RWPE1 (cell line): ENCODE results near the gene SYNDIG1.

Experiments used
- CTCF ChIA-PET: fragments of 350-600 bp; sonication (Branson Sonifier 250); formaldehyde crosslinking; extraction: SDS; loops from one replicate; lab custom pipeline; 2021; lab: Yijun Ruan, JAX
- POLR2A ChIA-PET: fragments of 400-600 bp; formaldehyde crosslinking; extraction: SDS; loops from one replicate; lab custom pipeline; 2020; ENCODE audit warnings: antibody characterized with exemption; ENCODE audit not compliant: low non-redundant PET; lab: Yijun Ruan, JAX
- DNase-seq: peaks from one replicate; pipeline ENCODE4 v3.0.0; 2012; ENCODE audit warnings: low spot score
- H3K27ac ChIP-seq: fragments of 450-650 bp; 2 replicates; pipeline ENCODE4 v1.5.1; 2017
- CTCF ChIP-seq: fragments of 450-650 bp; conservative IDR thresholded peaks from 2 replicates; pipeline ENCODE4 v1.5.1; 2017; ENCODE audit warnings: low read depth, mild to moderate bottlenecking

Gene SYNDIG1

DNA sequence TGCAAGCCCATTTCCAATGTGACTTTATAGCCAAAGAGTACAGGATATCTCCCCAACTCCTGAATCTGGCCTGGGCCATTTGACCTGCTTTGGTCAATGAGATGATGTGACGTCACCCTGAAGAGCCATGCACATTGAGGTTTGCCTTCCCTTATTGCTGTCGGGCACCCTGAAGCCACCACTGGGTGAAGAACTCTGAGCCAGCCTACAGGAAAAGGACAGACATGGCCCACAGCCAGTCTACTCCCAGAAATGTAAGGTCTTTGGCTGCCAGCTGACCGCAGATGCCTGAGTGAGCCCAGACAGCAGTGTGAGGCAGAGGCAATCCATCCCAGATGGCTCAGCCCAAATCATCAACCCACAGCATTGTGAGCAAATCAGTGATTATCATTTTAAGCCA, 3.7 kb upstream of the SYNDIG1 start:
- no peak for TF ChIP-seq CTCF
- ChIA-PET POLR2A (no interaction called here), CTCF (no interaction called here)
- no peak overlapping the region for H3K27ac ChIP-seq
- no peak for DNase-seq

DNA sequence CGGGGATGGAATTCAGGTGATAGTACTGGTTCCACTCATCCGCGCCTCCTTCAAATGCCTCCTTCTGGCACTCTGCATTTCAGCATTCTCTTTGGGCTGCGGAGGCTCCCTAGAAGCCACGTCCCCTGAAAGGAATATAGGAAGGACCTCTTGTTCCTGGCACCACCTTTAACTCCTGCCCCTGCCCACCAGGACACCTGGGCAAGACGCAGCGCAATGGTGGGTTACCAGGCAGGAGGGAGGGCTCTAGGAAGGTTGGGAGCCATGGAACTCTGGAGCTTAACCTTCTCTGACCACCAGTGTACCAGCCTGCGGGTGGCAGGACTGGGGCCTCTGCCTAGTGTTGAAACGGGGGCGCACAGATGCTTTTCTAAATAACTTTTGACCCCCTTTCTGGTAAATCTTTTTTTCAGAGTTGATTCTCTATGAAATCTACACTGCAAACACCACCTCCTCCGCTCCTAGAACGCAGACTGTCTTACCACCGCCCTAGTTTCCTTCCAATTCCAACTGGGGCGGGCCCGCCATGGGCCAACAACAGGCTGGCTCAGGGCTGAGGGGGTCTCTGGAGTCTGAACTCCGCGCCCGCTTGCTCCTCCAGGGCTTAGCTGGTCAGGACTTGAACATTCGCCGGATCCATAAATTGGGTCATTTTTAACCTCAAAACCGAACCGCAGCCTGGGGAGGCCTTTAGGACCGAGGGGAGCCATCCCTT, 871 bp upstream of the SYNDIG1 start:
- CTCF ChIA-PET, result interaction anchor here (0.6 to 0.7 kb wide), 2 partner anchors 420 to 917 kb away, joined by 4 to 6 read pairs; no protein-coding TSS in a partner anchor
- TF ChIP-seq CTCF, result no peak
- POLR2A ChIA-PET, result no interaction called here
- H3K27ac ChIP-seq, result no peak overlapping the region
- DNase-seq, result no peak

DNA sequence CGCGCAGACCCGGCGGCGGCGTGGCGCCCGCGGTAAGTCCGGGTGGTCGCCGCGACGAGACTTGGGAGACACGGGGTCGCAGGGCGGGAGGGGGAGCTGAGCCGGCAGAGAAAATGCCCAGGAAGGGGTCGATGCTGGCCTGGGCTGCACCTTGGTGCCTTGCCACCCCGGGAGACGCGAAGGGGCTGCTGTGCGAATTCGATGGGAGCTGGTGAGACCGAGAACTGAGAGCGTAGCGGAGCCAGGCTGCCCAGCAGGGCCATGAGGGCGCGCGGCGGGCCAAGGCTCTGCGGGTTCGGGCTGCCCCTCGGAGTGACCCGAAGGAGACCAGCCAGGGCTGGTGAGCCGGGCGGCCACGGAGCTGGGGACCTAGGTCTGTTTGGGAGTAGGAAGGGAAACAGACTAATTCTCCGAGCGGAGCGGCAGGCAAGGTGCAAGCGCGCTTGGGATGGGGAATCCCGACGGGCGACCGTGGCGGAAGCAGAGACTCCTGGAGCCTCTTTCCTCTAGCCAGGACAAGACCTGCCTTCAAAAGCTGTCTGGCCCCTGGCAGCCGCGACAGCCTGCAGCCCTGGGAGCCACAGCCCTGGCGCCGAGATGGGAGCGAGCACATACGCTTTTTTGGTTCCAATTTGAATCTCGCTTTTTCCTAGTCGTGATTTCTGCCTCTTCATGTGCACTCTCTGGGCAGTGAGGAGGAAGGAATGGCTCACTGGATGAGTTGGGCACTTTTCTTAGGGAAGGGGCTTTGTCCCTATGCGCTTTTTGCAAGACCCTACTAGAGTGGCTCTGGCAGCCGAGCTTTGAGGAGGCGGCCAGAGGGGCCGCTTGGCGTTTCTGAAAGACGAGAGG, 691 bp downstream of the SYNDIG1 start:
- no peak for TF ChIP-seq CTCF
- CTCF ChIA-PET, result interaction anchor here (0.7 kb wide), 1 partner anchor 12 kb away, joined by 3 read pairs; no protein-coding TSS in a partner anchor
- POLR2A ChIA-PET, result no interaction called here
- DNase-seq, result no peak
- no peak overlapping the region for H3K27ac ChIP-seq

- ChIA-PET CTCF (interaction anchor here (0.5 kb wide), 1 partner anchor 485 kb away, joined by 4 read pairs; no protein-coding TSS in a partner anchor), POLR2A (no interaction called here)
- no peak for TF ChIP-seq CTCF
- DNase-seq, result no peak
- no peak overlapping the region for H3K27ac ChIP-seq
Observed at GRCh38 chr20:24470746-24471582, 1.5 kb downstream of the SYNDIG1 start.

GRCh38 chr20:24472426-24472825, 3.0 kb downstream of the SYNDIG1 start:
- no peak overlapping the region for H3K27ac ChIP-seq
- DNase-seq, result no peak
- TF ChIP-seq CTCF, result no peak
- CTCF ChIA-PET, result no interaction called here
- POLR2A ChIA-PET, result no interaction called here
